GM10266 (cell line): Measurements from ENCODE around the gene NCAPG2.

Experiments
- DNase-seq: peaks from one replicate; pipeline ENCODE4 v3.0.0; 2012; ENCODE audit errors: extremely low spot score
- CTCF ChIP-seq: IDR thresholded peaks from 2 replicates; pipeline ENCODE4 v1.5.1; 2012; ENCODE audit warnings: mild to moderate bottlenecking, low read depth; ENCODE audit not compliant: control insufficient read depth, insufficient read depth; ENCODE audit errors: missing control alignments

Gene NCAPG2

GRCh38 chr7:158606671-158607424 is 97.8 kb downstream of the NCAPG2 start:
- no peak for DNase-seq
- TF ChIP-seq CTCF, result no peak

GRCh38 chr7:158606129-158606528 is 98.5 kb downstream of the NCAPG2 start:
- no peak for DNase-seq
- no peak for TF ChIP-seq CTCF

- no peak for TF ChIP-seq CTCF
- DNase-seq, result no peak
Observed at GRCh38 chr7:158603773-158604755, 100.5 kb downstream of the NCAPG2 start.

- no peak for TF ChIP-seq CTCF
- DNase-seq, result no peak
Observed at GRCh38 chr7:158602905-158603772, 101.5 kb downstream of the NCAPG2 start.

GRCh38 chr7:158602041-158602440 is 102.6 kb downstream of the NCAPG2 start:
- DNase-seq, result no peak
- no peak for TF ChIP-seq CTCF

GRCh38 chr7:158601090-158601489 is 103.5 kb downstream of the NCAPG2 start:
- no peak for TF ChIP-seq CTCF
- no peak for DNase-seq
